GM18508 (cell line): ENCODE data around the gene KCNAB1.
"Not testable (repeated sequence)": the region's sequence is repeated elsewhere in the genome, so short reads cannot be mapped to it uniquely, and the experiment has no call there.

Experiments used
- ATAC-seq: cut with Tn5 transposase; IDR thresholded peaks from one replicate; pipeline ENCODE4 v1.9.1; 2021; ENCODE audit warnings: moderate number of reproducible peaks; ENCODE audit not compliant: insufficient read depth, unreplicated experiment

KCNAB1 gene

DNA sequence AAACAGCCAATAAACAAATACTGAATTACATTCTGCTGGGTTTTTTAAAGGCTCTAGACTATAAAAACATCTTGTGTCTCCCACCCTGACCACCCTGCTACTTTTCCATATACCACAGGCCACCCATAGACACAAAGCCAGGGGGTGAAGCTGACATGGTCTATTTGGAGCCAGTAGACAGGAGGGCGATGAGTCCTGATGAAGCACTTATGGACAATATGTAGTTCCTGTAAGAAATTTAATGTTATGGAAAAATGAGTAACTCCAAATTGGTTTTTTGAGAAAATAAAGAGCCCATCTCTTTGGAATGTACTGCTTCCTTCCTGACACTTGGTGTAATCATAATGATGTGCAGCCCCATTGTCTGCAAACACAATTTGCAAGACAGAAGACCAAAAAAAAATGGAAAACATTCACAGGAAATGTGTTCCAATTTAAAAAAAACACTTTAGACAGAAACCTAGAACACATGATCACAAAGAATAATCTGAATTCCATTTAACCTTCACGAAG, 422.7 kb downstream of the KCNAB1 start:
- ATAC-seq: no peak

GRCh38 chr3:156547637-156548036, 427.3 kb downstream of the KCNAB1 start:
- ATAC-seq: no peak

GRCh38 chr3:156548041-156548687, 427.8 kb downstream of the KCNAB1 start:
- ATAC-seq: no peak

DNA sequence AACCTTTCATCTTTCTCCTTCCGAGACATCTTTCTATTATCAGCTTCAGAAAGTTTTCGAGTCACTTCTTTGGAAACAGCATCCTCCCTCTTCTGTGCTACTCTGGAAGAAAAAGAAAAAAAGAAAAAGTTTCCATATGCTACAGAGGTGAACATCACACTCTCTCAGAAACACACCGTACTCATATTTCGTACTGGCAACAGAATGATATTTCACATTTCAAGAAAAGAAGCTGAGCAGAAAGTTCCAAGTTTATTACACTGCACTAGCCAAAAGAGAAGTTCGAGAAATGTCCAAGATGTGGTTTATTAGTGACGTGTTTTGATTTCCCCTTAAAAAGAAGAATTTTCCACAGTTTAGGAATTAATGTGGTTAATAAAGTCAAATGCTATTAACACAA, 428.5 kb downstream of the KCNAB1 start:
- no peak for ATAC-seq

DNA sequence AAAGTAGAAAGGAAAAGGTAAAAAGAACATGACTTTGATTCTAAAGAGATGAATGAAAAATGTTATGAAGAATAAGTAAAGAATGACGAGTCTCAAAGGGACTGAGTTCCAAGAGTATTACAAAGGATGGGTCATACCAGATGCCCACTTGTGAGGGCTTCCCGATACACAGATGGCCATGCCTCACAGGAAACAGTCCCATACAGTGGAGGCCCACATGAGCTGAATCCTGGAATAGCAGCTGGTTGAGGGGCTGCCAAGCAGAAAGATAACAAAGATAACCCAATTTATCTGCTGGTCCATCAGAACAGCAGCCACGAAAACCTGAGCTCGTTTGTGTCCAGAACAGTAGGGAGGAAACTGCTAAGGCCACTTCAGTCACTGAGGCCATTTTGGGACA, 430.9 kb downstream of the KCNAB1 start:
- no peak for ATAC-seq

GRCh38 chr3:156551746-156552145, 431.4 kb downstream of the KCNAB1 start:
- no peak for ATAC-seq

- ATAC-seq: no peak
Measured at GRCh38 chr3:156552973-156553372, 432.6 kb downstream of the KCNAB1 start.

- ATAC-seq: no peak
Measured at GRCh38 chr3:156553705-156554356, 433.5 kb downstream of the KCNAB1 start.

DNA sequence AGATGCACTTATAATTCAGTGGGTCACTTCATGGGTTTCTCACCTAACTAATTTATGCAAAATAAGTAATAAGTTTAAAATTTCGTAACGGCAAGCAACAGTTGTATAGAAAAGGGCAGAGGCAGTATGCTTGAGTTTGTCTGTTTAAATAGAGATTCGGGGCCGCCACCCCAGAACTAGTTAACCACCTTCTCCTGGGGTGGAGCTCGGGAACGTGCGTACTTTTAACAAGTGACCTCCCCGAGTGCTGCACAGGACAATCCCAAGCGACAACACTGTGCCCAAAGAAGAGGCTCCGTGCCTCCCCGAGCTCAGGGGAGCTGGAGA, 434.1 kb downstream of the KCNAB1 start:
- ATAC-seq: no peak

GRCh38 chr3:156554842-156555687, 434.7 kb downstream of the KCNAB1 start, which contains the start of gene SSR3:
Gene SSR3 (minus strand): TSS chr3:156555117. CDS start chr3:156555089, 28 bp downstream.
- peak; percentile 93 for ATAC-seq

DNA sequence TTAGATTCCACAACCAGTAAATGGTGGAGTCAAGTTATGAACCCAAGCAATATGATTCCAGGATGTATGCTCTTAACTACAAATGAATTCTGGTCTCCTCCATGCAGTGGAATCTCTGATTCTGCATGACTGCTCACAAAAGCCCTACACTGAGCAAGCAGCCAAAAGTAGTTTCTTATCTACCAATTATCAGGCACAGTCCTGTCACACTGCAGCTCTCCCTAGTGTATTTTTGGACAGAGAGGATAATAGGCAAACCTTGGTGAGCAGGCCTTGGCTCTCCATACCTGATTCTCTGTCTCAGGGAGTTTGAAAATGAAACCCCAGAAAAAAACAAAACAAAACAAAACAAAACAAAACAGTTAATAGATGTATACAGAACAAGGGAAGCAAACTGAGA, 438.0 kb downstream of the KCNAB1 start:
- ATAC-seq: no peak

DNA sequence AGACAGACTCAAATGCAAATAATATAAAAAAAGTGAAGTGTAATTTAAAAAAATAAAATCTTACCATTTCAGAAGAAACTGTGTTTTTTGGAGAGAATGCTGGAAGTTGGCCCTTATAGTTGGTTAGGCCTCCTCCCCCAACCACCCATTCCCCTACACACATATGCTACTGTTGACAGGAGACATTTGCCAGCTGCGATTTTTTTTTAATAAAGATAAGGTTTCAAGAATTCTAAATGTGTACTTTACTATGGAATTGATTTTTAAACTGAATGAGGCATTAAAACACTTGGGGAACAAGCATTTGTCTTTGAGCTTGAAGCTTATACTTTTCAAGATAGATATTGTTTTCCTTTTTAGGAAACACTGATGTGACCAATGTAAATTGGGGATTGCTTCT, 438.9 kb downstream of the KCNAB1 start:
- ATAC-seq: no peak

DNA sequence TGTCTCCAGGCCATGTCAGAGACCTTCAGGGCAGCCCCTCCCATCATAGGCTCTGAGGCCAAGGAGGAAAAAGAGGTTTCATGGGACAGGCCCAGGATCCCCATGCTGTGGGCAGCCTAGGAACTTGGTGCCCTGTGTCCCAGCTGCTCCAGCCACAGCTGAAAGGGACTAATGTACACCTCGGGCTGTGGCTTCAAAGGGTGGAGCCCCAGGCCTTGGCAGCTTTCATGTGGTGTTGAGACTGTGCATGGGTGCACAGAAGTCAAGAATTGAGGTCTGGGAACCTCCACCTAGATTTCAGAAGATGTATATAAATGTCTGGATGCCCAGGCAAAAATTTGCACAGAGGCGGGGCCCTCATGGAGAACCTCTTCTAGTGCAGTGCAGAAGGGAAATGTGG, 441.2 kb downstream of the KCNAB1 start:
- ATAC-seq: no peak

- ATAC-seq: not testable (repeated sequence)
Measured at GRCh38 chr3:156562486-156562885, 442.1 kb downstream of the KCNAB1 start.

DNA sequence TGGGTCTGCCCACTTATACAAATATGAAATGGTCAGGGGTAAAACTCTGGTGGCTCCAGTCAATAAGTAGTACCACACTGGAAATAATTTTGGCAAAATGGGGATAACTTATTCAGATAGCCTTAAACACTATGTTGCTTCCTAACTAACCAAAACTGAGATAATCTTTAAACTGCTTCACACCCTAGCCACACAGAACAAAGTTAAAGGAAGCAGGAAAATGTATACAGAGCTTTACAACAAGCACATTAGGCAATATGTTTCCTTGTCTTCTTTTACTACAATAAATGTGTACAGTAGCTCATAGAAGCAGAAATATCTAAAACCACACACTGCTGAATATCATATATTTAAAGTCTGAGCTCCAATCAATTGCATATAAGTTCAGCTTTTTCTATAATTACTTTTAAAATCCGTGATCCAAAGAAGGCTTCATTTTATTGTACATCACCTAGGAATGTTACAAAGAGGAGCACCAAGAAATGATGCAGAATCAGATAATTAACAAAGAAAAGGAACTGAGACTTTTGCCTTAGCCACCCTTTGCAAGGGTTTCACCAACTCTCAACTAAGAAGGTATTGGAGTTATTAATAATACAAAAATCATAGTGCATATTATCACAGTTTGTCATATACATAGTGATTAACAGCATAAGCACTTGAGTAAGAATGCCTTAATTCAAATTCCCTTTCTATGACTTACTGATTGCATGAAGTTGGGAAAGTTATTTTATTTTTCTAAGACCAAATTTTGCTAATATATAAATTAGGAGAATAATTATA, 443.7 kb downstream of the KCNAB1 start:
- no peak for ATAC-seq

- not testable (repeated sequence) for ATAC-seq
Measured at GRCh38 chr3:156569016-156569415, 448.6 kb downstream of the KCNAB1 start.

- ATAC-seq: not testable (repeated sequence)
Measured at GRCh38 chr3:156569881-156570280, 449.5 kb downstream of the KCNAB1 start.

- ATAC-seq: no peak
Measured at GRCh38 chr3:156575641-156576040, 455.3 kb downstream of the KCNAB1 start.

DNA sequence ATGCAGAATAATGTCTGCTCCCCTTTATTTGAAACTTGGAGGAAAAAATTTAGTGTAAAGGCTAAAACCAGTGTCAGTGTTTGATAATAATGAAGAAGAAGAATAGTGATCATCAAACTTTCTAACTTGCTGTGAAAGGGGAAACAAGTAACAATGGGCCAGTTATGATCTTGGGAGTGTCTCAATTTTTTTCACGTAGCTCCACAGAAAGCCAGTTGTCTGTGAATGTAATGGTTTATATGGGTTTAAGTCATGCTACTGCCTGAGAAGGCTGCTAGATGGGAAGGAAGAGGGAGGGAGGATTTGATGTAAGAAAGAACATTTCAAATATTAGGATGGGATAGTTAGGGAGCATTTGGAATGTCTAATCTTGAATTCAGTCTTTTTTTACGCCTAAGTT, 455.7 kb downstream of the KCNAB1 start:
- no peak for ATAC-seq

GRCh38 chr3:156576651-156577348, 456.4 kb downstream of the KCNAB1 start:
- no peak for ATAC-seq
